ENCODE measurements around the gene SLC9A8. TPM values are rescaled to one million over a fixed set of nuclear protein-coding genes. Genes with fewer than 3 reads are reported as not detected.

SLC9A8 gene
- total and polyA plus RNA-seq, 2 donors (not counting 1 experiment from before 2014, with no cell fraction given): 17.8 to 29.7 TPM

DNA sequence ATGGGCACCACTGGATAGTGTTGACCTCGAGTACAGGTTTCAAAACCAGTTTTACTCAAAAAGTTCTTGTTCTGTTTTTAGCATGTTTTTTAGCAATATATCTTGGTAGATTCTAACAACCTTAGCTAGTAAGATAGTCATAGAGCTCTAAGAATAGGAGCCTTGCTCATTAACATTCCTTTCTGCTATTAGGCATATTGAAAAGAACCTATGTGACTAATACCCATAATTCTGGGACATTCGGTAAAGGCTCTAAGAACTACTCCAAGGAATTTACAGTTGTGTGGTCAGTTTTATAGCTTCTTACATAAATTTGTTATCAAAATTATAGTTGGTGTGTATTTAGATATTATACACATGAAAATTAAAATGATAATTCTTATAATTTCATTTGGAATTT is 11.6 kb downstream of the SLC9A8 start:
- WGBS (ENCODE audit: insufficient coverage): no CpG with 5 or more reads among the region's 2 CpGs
- no peak overlapping the region for H3K9ac ChIP-seq (ENCODE audit: low read length)
- Mint-ChIP-seq H3K27ac (peak overlapping the region; percentile 28), H3K4me3 (peak overlapping the region; percentile 47), H3K9me3 (ENCODE audit: insufficient read depth) (no peaks in the 10 kb centered on the region), H3K27me3 (no peaks in the 10 kb centered on the region), H3K4me1 (peaks cover 34% of the 10 kb centered on the region)
- peaks cover 15% of the 10 kb centered on the region for H3K79me2 ChIP-seq (ENCODE audit: control insufficient read depth, insufficient read depth, low read length)
- peaks cover 14% of the 10 kb centered on the region for H4K20me1 ChIP-seq (ENCODE audit: control insufficient read depth, insufficient read depth, low read length, poor library complexity, severe bottlenecking)
- H3K9me3 ChIP-seq (ENCODE audit: control extremely low read depth in 1 of 3, control insufficient read depth in 2 of 3, insufficient read depth in 1 of 3, low read length in 2 of 3): no peaks in the 10 kb centered on the region
- ChIA-PET CTCF (interaction anchor here (0.8 to 2.7 kb wide), 4 partner anchors 19 to 214 kb away, joined by 3 to 9 read pairs (median 3); no protein-coding TSS in a partner anchor), POLR2A (no interaction called here)
- H2AFZ ChIP-seq (ENCODE audit: insufficient read depth, low read depth, low read length, poor library complexity, severe bottlenecking): no peak overlapping the region
- no peak overlapping the region for H3K4me3 ChIP-seq (ENCODE audit: control extremely low read depth in 1 of 5, extremely low read depth in 1 of 5, insufficient read depth in 1 of 5, low read depth in 2 of 5, low read length in 4 of 5)
- DNase-seq: no peak
- H3K27ac ChIP-seq (ENCODE audit: low read length in 2 of 2): peak overlapping the region in 1 of 2 donors; percentile 79
- peaks cover 26 to 28% of the 10 kb centered on the region in 2 donors for H3K4me1 ChIP-seq (ENCODE audit: control insufficient read depth in 2 of 2, insufficient read depth in 2 of 2, low read length in 2 of 2)
- intact Hi-C loops (cut with micrococcal nuclease): no loop called here
- TF ChIP-seq, protein P1, sequence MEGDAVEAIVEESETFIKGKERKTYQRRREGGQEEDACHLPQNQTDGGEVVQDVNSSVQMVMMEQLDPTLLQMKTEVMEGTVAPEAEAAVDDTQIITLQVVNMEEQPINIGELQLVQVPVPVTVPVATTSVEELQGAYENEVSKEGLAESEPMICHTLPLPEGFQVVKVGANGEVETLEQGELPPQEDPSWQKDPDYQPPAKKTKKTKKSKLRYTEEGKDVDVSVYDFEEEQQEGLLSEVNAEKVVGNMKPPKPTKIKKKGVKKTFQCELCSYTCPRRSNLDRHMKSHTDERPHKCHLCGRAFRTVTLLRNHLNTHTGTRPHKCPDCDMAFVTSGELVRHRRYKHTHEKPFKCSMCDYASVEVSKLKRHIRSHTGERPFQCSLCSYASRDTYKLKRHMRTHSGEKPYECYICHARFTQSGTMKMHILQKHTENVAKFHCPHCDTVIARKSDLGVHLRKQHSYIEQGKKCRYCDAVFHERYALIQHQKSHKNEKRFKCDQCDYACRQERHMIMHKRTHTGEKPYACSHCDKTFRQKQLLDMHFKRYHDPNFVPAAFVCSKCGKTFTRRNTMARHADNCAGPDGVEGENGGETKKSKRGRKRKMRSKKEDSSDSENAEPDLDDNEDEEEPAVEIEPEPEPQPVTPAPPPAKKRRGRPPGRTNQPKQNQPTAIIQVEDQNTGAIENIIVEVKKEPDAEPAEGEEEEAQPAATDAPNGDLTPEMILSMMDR (IDR thresholded peaks at IDR 0.05): no peak
- TF ChIP-seq EZH2 (IDR thresholded peaks at IDR 0.05; ENCODE audit: borderline replicate concordance, insufficient read depth, low read depth, low read length, poor library complexity, severe bottlenecking): no peak
- no peak for ATAC-seq (ENCODE audit: low read depth)
- H3K4me2 ChIP-seq (replicated peaks; ENCODE audit: low read depth, low read length, poor library complexity, severe bottlenecking): peak overlapping the region; percentile 43
- no peaks in the 10 kb centered on the region for H3K27me3 ChIP-seq (replicated peaks in 1 of 4; ENCODE audit: control extremely low read depth in 1 of 4, control insufficient read depth in 3 of 4, insufficient read depth in 4 of 4, low read length in 3 of 4)
- H3K36me3 ChIP-seq (replicated peaks in 1 of 2; ENCODE audit: control extremely low read depth in 1 of 2, control insufficient read depth in 1 of 2, extremely low read depth in 1 of 2, insufficient read depth in 2 of 2, low read length in 1 of 2): peaks cover 9 to 58% of the 10 kb centered on the region in 2 experiments

DNA sequence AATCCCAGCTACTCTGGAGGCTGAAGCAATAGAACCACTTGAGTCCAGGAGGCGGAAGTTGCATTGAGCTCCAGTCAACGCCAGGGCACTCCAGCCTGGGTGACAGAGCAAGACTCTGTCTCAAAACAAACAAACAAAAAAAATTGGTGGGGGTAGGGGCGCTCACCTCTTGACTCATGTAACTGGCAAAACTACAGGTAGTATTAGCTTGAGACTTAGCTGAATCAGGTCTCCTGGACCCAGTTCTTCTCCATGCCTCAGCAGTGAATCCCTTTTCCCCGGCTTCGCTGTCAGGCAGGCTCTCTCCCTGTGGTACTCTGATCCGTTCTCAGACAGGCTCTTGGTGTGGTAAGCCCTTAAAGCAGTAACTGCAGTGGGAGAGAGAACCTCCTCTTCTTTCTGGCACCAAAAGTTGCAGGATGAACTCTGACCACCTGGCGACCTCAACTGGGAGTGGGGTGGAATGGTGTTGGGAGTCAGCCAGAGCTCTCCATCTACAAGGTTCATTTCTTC is 12.9 kb downstream of the SLC9A8 start:
- TF ChIP-seq, protein P1 (IDR thresholded peaks at IDR 0.05): no peak
- Histone ChIP-seq H3K79me2 (ENCODE audit: control insufficient read depth, insufficient read depth, low read length) (peaks cover 2% of the 10 kb centered on the region), H4K20me1 (ENCODE audit: control insufficient read depth, insufficient read depth, low read length, poor library complexity, severe bottlenecking) (peaks cover 13% of the 10 kb centered on the region), H3K9ac (ENCODE audit: low read length) (no peak overlapping the region), H3K27ac (ENCODE audit: low read length in 2 of 2) (no peak overlapping the region), H3K27me3 (replicated peaks in 1 of 4; ENCODE audit: control extremely low read depth in 1 of 4, control insufficient read depth in 3 of 4, insufficient read depth in 4 of 4, low read length in 3 of 4) (no peaks in the 10 kb centered on the region), H3K4me3 (ENCODE audit: control extremely low read depth in 1 of 5, extremely low read depth in 1 of 5, insufficient read depth in 1 of 5, low read depth in 2 of 5, low read length in 4 of 5) (no peak overlapping the region), H3K9me3 (ENCODE audit: control extremely low read depth in 1 of 3, control insufficient read depth in 2 of 3, insufficient read depth in 1 of 3, low read length in 2 of 3) (no peaks in the 10 kb centered on the region), H3K4me1 (ENCODE audit: control insufficient read depth in 2 of 2, insufficient read depth in 2 of 2, low read length in 2 of 2) (peaks cover 26 to 28% of the 10 kb centered on the region in 2 donors), H2AFZ (ENCODE audit: insufficient read depth, low read depth, low read length, poor library complexity, severe bottlenecking) (no peak overlapping the region), H3K4me2 (replicated peaks; ENCODE audit: low read depth, low read length, poor library complexity, severe bottlenecking) (no peak overlapping the region), H3K36me3 (replicated peaks in 1 of 2; ENCODE audit: control extremely low read depth in 1 of 2, control insufficient read depth in 1 of 2, extremely low read depth in 1 of 2, insufficient read depth in 2 of 2, low read length in 1 of 2) (peaks cover 4 to 63% of the 10 kb centered on the region in 2 experiments)
- Mint-ChIP-seq H3K4me3 (no peak overlapping the region), H3K9me3 (ENCODE audit: insufficient read depth) (no peaks in the 10 kb centered on the region), H3K27me3 (no peaks in the 10 kb centered on the region), H3K4me1 (peaks cover 32% of the 10 kb centered on the region), H3K27ac (no peak overlapping the region)
- 100% methylated on average over 2 of the region's 7 CpGs for WGBS (ENCODE audit: insufficient coverage)
- no peak for ATAC-seq (ENCODE audit: low read depth)
- ChIA-PET POLR2A (no interaction called here), CTCF (interaction anchor here (1.1 to 1.3 kb wide), 2 partner anchors 23 to 214 kb away, joined by 3 to 4 read pairs; no protein-coding TSS in a partner anchor)
- intact Hi-C loops (cut with micrococcal nuclease): no loop called here
- DNase-seq: no peak

Data from B cell (primary cell).